Omental fat pad (tissue), 4 donors: ENCODE results near the gene ODAM. TPM values are rescaled to one million over a fixed set of nuclear protein-coding genes. Genes with fewer than 3 reads are reported as not detected.

Experiments
- ATAC-seq: fragments of 150-250 bp; one replicate; pipeline ENCODE4 v1.9.1; 2016; ENCODE audit warnings: mild to moderate bottlenecking, moderate library complexity; ENCODE audit not compliant: low FRiP score
- DNase-seq: peaks from one replicate; pipeline ENCODE4 v3.0.0-alpha.2; 2019; ENCODE audit warnings: low spot score
- CTCF ChIP-seq, 3 donors: fragments of 450-650 bp; IDR thresholded peaks; one replicate each; pipeline ENCODE4 v1.5.1; 2016 to 2017; ENCODE audit warnings: antibody characterized with exemption in 3 of 3, mild to moderate bottlenecking in 3 of 3, moderate library complexity in 2 of 3
- total RNA-seq, 4 donors: library from RNA; depleted of rRNA; stranded (reverse); fragments of >200 nt; gene quantifications; one replicate each; pipeline ENCODE4 v1.1.0, GENCODE V29; 2016

The ODAM gene
- not detected for total RNA-seq

- no peak for TF ChIP-seq CTCF (IDR thresholded peaks at IDR 0.05)
- DNase-seq: no peak
- no peak for ATAC-seq
These were observed at the start of gene ODAM for GRCh38 chr4:70195425-70195824. TSS of gene ODAM (plus strand) at chr4:70195725. CDS start at chr4:70196544, 819 bp downstream.

GRCh38 chr4:70151271-70151670, 44.3 kb upstream of the ODAM start:
- no peak for TF ChIP-seq CTCF (IDR thresholded peaks at IDR 0.05)
- ATAC-seq (no peak), DNase-seq (no peak)

GRCh38 chr4:70152088-70152487, 43.4 kb upstream of the ODAM start:
- no peak for ATAC-seq
- TF ChIP-seq CTCF (IDR thresholded peaks at IDR 0.05): no peak
- DNase-seq: no peak

GRCh38 chr4:70153937-70154336, 41.6 kb upstream of the ODAM start, which contains the start of gene PRR27:
TSS of gene PRR27 (plus strand) at chr4:70154237. CDS start at chr4:70154376, 139 bp downstream.
- no peak for TF ChIP-seq CTCF (IDR thresholded peaks at IDR 0.05)
- no peak for ATAC-seq
- no peak for DNase-seq

- no peak for ATAC-seq
- no peak for TF ChIP-seq CTCF (IDR thresholded peaks at IDR 0.05)
- no peak for DNase-seq
These were observed 36.9 kb upstream of the ODAM start for GRCh38 chr4:70158576-70158975.

- no peak for TF ChIP-seq CTCF (IDR thresholded peaks at IDR 0.05)
- ATAC-seq (no peak), DNase-seq (no peak)
These were observed 18.4 kb upstream of the ODAM start for GRCh38 chr4:70177090-70177489.

GRCh38 chr4:70178075-70178660, 17.4 kb upstream of the ODAM start:
- ATAC-seq (no peak), DNase-seq (no peak)
- TF ChIP-seq CTCF (IDR thresholded peaks at IDR 0.05): no peak
